ENCODE data around the gene SQSTM1.
"Not testable (repeated sequence)": the region's sequence is repeated elsewhere in the genome, so short reads cannot be mapped to it uniquely, and the experiment has no call there.

The SQSTM1 gene

DNA sequence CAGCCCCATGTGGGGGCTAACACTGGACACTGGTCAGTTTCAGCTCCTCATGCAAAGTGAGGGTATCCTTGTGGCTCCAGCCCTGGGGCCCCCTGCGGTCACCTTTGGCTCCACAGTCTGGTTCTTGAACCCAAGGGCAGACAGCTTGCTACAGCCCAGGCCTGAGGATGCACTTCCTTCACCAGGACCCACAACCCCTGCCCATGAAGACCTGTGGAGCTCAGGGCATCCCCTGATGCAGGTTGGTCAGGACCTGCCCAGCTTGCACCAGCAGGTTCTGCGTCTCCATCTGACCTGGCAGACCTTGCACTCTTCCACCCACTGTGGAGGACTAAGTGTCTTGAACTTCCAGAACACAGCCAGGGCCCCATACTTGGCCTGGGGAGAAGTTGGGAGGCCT is 41.6 kb downstream of the SQSTM1 start:
- DNase-seq: no peak

DNA sequence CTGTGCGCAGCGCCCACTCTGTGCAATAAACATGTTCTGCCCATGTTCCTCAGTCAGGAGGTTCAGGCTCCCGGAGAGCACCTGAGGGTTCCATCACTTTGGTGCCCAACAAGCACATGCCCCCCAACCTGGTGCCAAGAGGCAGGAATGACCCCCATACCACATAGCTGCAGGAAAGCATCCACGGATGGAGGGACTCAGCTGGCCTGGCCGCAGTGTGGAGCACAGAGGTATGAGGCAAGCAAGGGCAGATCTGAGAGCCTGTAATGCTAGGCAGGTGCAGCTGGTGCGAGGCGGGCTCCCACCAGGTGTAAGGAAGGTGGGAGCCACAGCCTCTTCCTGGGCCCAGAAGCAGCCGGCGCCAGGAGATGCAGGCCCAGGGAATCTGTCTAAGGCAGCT is 42.2 kb downstream of the SQSTM1 start:
- no peak for DNase-seq

DNA sequence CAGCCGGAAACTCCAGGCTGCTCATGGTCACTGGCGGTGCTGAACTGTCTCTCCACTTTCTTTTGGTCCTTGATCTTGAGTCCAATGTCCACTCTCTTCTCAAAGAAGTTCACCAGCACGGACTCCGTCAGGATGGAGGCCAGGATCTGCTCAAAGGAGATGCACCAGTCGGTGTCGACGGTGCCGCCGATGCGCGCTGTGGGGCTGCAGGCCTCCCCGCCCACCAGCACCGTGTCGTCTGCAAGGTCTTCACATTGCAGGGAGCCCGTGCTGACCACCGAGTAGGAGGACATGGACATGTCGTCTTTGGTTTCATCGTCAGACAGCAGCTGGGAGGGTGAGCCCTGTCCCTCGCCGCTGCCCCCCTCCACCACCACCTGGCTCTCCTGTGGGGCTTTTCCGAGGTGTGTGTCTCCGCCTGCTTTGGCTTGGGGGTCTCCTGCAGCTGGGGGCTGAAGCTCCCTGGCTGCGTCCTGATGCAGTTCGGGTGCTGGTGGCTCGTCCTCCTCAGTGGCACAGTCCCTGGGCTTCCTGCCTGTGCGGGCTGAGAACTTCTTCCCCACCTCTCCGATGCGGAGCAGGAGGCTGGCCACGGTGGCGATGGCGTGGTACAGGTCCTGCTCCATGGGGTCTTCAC is 42.9 kb downstream of the SQSTM1 start:
- no peak for DNase-seq

DNA sequence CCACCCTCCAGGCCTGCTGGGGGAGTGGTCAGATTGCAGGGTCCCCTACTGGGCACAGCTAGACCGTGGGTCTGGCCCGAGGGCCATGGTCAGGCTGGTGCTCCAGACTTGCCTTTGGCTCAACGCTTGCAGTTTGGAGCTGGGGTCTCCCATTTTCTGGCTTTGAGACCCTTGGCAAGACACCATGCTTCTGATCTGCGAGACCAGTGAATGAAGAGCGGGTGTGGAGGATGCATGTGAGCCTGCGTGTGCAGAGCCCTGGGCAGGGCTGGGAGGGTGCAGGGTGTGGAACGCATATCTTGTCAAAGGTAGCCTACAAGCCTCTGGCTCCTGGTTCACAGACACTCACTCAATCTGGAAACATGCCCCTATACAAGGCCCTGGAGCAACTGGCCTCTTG is 44.0 kb downstream of the SQSTM1 start:
- DNase-seq: no peak

GRCh38 chr5:179865491-179866240 is 45.0 kb downstream of the SQSTM1 start:
- no peak for DNase-seq

- DNase-seq: no peak
Observed at GRCh38 chr5:179866241-179867078, 45.8 kb downstream of the SQSTM1 start.

DNA sequence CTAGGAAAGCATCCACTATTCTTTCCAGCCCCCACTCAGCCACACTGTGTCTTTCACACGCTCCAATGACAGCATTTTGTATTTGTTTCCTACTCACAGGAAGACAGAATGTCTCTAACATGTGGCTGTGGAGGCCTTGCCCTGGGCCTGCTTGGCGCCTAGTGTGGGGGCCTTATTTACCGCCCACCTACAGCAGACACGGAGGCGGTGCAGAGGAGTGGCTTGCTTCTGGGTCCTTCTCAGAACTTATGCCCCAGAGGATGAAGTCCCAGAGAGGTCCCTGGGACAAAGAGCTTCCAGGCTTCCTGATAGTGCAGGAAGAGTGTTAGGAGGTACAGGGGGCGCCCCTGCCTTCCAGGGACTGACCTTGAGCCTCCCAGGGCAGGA is 46.4 kb downstream of the SQSTM1 start:
- DNase-seq: no peak

DNA sequence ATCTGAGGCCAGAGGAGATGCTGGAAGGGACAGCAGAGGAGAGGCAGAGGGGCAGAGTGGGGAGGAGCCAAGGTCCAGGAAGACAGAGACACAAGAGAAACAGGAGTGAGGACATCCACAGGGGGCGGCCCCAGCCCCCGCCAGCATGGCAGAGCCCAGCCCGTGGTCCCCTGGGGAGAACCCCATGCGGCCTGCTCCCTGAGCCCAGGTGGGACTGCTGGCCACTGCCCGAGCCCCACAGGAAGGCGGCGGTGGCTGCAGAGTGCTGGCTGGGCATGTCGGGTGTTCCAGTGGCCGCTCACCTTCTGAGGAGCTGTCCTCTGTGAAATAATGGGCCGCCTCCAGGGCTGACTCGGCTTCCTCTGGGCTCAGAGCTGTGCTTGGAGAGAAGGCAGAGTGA is 46.8 kb downstream of the SQSTM1 start:
- DNase-seq: no peak

DNA sequence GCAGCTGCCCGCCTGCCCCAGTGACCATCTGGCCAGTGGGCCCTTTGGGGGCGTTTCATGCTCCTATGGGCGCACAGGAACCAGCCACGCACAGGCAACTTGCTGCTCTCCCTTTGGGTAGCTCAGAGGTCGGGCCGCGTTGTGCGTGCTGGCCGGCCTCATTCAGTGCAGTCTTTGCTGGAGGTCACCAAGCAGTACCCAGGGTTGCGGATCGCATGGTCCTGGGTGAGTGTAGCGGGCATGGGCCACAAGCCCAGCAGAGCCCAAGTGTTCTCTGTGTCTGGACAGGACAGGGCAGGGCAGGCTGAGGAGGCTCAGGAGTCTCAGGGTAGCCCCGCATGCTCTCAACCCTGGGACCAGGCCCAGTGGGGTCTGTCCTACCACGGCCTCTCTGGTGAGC is 47.8 kb downstream of the SQSTM1 start:
- DNase-seq: no peak

DNA sequence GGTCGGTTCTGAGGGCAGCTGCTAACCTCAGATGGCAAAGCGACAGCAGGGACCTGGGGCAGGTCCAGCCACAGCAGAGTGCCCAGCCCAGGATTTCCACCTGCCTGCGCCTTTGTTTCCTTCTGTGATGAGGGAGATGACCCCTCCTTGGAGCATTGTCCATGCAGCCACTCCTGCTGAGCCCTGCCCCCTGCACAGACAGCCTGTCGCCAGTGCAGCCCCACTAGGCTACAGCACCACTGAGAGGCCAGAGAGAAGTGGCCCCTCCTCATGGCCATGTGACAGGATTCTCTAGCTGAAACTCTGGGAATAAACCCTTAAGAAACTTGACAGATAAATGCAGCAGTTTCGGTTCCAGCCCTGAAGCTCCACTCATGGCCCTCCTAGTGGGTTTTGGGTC is 48.4 kb downstream of the SQSTM1 start:
- DNase-seq: no peak

DNA sequence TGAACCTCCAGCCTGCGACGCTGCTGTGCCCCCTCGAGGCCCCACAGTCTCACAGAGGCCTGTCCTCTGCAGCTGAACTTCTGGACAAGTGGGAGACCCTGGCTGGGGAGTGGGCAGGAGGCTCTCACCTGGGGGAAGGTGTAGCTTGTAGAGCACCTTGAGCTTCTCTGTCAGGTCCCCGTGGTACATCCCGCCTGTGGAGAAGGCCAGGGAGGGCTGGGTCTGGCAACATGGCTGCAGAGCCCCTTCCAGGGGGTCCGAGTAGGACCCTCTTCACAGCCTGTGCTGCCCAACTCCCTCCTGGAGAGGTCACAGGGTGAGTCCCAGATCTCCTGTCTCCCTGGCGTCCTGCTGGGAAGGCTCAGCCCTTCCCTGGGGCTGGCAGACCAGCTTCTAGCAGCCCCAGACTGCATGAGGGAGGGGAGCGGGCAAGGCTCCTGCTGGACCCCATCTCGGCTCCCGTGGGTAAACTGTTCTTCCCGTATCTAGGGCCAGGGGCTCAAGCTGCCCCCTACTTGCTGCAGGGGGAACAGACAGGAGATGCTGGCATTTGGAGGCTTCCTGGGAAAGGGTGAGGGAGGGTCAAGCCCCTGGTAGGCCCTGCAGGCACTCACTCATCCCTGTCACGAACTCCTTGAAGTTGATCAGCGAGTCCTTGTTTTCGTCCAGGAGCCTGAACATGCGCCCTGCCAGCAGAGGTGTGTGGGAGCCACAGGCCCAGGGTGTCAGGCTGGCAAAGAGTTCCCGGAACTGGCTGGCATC is 49.1 kb downstream of the SQSTM1 start:
- no peak for DNase-seq

GRCh38 chr5:179870403-179870903 is 49.7 kb downstream of the SQSTM1 start:
- no peak for DNase-seq

DNA sequence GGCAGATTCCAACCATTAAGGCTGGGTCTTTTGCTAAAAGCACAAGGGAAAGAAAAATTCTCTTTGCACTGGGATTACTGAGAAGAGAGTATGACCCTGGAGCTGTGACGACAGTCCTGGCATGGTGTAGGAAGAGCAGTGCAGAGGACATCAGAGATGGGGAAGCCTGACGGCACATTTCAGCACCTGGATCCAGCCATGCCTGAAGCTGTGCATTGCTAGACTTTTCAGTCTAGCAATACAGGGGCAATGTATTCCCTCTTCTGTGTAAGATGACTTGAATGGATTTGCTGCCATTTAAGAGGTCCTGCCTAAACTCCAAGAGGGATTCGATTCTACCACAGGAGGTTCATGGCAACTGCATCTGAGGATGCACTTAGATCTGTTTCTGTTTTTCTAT is 50.2 kb downstream of the SQSTM1 start:
- no peak for DNase-seq

- DNase-seq: not testable (repeated sequence)
Observed at GRCh38 chr5:179871533-179871932, 50.8 kb downstream of the SQSTM1 start.

GRCh38 chr5:179872055-179872827 is 51.5 kb downstream of the SQSTM1 start:
- no peak for DNase-seq

DNA sequence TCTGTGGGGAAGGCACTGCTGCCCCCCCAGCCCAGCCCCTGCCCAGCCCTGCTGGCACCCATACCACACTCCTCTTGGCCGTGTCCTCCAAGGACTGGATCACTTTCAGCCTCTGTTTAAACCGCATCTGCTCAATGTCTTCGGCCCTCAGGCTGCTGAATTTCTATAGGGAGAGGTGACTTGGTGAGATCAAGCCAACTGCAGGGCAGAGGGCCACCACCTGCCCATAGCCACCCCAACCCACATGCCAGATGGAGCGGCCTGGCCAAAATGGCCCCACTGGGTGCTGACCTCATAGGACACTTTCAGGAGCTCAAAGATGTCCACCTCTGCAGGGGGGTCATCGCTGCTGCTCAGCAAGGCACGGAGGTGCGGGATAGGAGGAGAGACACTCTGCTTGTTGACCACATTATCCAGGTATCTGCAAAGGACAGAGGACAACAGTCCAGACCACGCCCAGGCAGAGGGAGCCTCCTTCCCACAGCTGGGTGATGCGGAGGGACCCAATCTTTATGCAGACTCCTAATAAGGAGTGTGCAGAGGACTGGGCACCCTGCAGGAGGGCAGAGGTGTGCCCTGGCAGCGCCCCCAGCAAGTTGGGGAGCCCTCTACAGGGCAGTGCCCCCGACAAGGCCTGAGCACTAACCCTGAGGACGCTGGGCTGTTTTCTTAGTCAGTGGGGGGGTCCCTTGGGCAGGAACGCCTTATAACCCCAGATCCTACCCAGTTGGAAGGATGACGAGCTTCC is 52.3 kb downstream of the SQSTM1 start:
- no peak for DNase-seq

GRCh38 chr5:179873588-179874110 is 52.9 kb downstream of the SQSTM1 start:
- no peak for DNase-seq

DNA sequence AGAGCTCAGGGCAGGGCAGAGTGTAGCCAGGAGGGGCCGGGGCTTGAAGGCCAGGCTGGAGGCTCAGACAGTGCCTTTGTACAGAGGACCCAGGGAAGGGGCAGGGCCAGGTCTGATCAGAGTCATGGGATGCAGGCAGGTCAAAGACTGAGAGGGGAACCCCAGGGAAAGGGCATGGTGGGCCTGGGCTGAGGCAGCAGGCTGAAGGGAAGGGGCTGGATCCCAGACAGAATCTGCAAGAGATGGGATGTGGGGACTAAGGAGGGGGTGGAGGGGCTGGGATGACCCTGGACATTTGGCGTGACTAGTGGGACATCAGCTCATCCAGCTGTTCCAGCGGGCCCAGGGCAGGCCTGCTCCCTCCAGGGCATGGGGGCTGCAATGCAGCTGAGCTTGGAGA is 53.4 kb downstream of the SQSTM1 start:
- DNase-seq: no peak

- no peak for DNase-seq
Observed at GRCh38 chr5:179874536-179875292, 54.0 kb downstream of the SQSTM1 start.
